ENCODE results near the gene UBE2Q1. TPM values are rescaled to one million over a fixed set of nuclear protein-coding genes. Genes with fewer than 3 reads are reported as not detected.
"Not testable (repeated sequence)": the region's sequence is repeated elsewhere in the genome, so short reads cannot be mapped to it uniquely, and the experiment has no call there.

The UBE2Q1 gene
- total RNA-seq, 1 experiment from 2014 or later = 70.9 TPM

DNA sequence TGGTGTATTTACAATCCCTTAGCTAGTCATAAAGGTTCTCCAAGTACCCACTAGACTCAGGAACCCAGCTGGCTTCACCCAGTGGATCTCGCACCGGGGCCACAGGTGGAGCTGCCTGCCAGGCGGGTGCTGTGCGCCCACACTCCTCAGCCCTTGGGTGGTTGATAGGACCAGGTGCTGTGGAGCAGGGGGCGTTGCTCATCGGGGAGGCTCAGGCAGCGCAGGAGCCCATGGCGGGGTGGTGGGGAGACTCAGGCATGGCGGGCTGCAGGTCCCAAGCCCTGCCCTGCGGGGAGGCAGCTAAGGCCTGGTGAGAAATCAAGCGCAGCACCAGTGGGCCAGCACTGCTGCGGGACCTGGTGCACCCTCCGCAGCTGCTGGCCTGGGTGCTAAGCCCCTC, 26.5 kb downstream of the UBE2Q1 start:
- DNase-seq (ENCODE audit: low read depth, low spot score); ATAC-seq; H3K4me1 ChIP-seq (ENCODE audit: control insufficient read depth in 1 of 2, insufficient read depth in 2 of 2, low read length in 2 of 2); RAD21 ChIA-PET (ENCODE audit: low non-redundant PET in 1 of 2, low total read pairs in 2 of 2, uncharacterized antibody in 2 of 2, unreplicated experiment in 2 of 2); H3K79me2 ChIP-seq (ENCODE audit: insufficient read depth, low read length); intact Hi-C loops (cut with micrococcal nuclease); H3K4me3 ChIP-seq (replicated peaks in 1 of 2; ENCODE audit: low read depth in 1 of 2, low read length in 2 of 2); H2AFZ ChIP-seq (ENCODE audit: low read depth, low read length, poor library complexity, severe bottlenecking); H3K27ac ChIP-seq (ENCODE audit: low read depth, low read length); H3K36me3 ChIP-seq (ENCODE audit: control insufficient read depth in 1 of 2, insufficient read depth in 2 of 2, low read length in 2 of 2); BruUV-seq (replicated peaks); H3K4me2 ChIP-seq (ENCODE audit: low read length); H3K9me3 ChIP-seq (ENCODE audit: control insufficient read depth in 1 of 2, insufficient read depth in 1 of 2, low read depth in 1 of 2, low read length in 2 of 2); H4K20me1 ChIP-seq (ENCODE audit: insufficient read depth); POLR2A ChIA-PET; H3K9me2 ChIP-seq (ENCODE audit: insufficient read depth); H3K27me3 ChIP-seq (ENCODE audit: insufficient read depth, low read length); H3K9ac ChIP-seq (ENCODE audit: low read length): not testable (repeated sequence)
- CTCF ChIA-PET = interaction anchor here (1.7 kb wide), 1 partner anchor 15 kb away, joined by 7 read pairs; no protein-coding TSS in a partner anchor

- Histone ChIP-seq H3K27ac (ENCODE audit: low read depth, low read length) (no peak overlapping the region), H3K79me2 (ENCODE audit: insufficient read depth, low read length) (no peaks in the 10 kb centered on the region), H3K36me3 (ENCODE audit: control insufficient read depth in 1 of 2, insufficient read depth in 2 of 2, low read length in 2 of 2) (no peaks in the 10 kb centered on the region), H3K4me1 (ENCODE audit: control insufficient read depth in 1 of 2, insufficient read depth in 2 of 2, low read length in 2 of 2) (no peaks in the 10 kb centered on the region), H3K4me2 (ENCODE audit: low read length) (no peak overlapping the region), H3K4me3 (replicated peaks in 1 of 2; ENCODE audit: low read depth in 1 of 2, low read length in 2 of 2) (no peak overlapping the region), H4K20me1 (ENCODE audit: insufficient read depth) (no peaks in the 10 kb centered on the region), H2AFZ (ENCODE audit: low read depth, low read length, poor library complexity, severe bottlenecking) (no peak overlapping the region), H3K9ac (ENCODE audit: low read length) (no peak overlapping the region), H3K27me3 (ENCODE audit: insufficient read depth, low read length) (no peaks in the 10 kb centered on the region), H3K9me3 (ENCODE audit: control insufficient read depth in 1 of 2, insufficient read depth in 1 of 2, low read depth in 1 of 2, low read length in 2 of 2) (no peaks in the 10 kb centered on the region), H3K9me2 (ENCODE audit: insufficient read depth) (no peaks in the 10 kb centered on the region)
- ChIA-PET CTCF (no interaction called here), RAD21 (ENCODE audit: low non-redundant PET in 1 of 2, low total read pairs in 2 of 2, uncharacterized antibody in 2 of 2, unreplicated experiment in 2 of 2) (no interaction called here), POLR2A (no interaction called here)
- intact Hi-C loops (cut with micrococcal nuclease) = no loop called here
- DNase-seq (ENCODE audit: low read depth, low spot score) (no peak), ATAC-seq (no peak)
- no TSS peak for BruUV-seq (replicated peaks)
- TF ChIP-seq YY1 (IDR thresholded peaks at IDR 0.05; ENCODE audit: extremely low read depth, insufficient replicate concordance, low read depth, low read length) = no peak
- TF ChIP-seq RAD21 (IDR thresholded peaks at IDR 0.05; ENCODE audit: low read depth) = no peak
- TF ChIP-seq ZBTB33 (IDR thresholded peaks at IDR 0.05; ENCODE audit: extremely low read depth, insufficient replicate concordance, low read length) = no peak
- no peak for TF ChIP-seq REST (IDR thresholded peaks at IDR 0.05; ENCODE audit: low read depth)
- TF ChIP-seq, protein P1, sequence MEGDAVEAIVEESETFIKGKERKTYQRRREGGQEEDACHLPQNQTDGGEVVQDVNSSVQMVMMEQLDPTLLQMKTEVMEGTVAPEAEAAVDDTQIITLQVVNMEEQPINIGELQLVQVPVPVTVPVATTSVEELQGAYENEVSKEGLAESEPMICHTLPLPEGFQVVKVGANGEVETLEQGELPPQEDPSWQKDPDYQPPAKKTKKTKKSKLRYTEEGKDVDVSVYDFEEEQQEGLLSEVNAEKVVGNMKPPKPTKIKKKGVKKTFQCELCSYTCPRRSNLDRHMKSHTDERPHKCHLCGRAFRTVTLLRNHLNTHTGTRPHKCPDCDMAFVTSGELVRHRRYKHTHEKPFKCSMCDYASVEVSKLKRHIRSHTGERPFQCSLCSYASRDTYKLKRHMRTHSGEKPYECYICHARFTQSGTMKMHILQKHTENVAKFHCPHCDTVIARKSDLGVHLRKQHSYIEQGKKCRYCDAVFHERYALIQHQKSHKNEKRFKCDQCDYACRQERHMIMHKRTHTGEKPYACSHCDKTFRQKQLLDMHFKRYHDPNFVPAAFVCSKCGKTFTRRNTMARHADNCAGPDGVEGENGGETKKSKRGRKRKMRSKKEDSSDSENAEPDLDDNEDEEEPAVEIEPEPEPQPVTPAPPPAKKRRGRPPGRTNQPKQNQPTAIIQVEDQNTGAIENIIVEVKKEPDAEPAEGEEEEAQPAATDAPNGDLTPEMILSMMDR (IDR thresholded peaks at IDR 0.05 in 2 of 3, conservative IDR thresholded peaks at IDR 0.05 in 1 of 3; ENCODE audit: borderline replicate concordance in 1 of 3, insufficient read depth in 1 of 3, low read depth in 2 of 3, low read length in 2 of 3) = no peak
- no peak for TF ChIP-seq TCF7L2 (IDR thresholded peaks at IDR 0.05; ENCODE audit: borderline replicate concordance, extremely low read depth, insufficient read depth, insufficient read length)
- TF ChIP-seq EZH2phosphoT487 (IDR thresholded peaks at IDR 0.05; ENCODE audit: borderline replicate concordance) = no peak
- TF ChIP-seq EGR1 (IDR thresholded peaks at IDR 0.05; ENCODE audit: low read depth) = no peak
- no peak for TF ChIP-seq CBX3 (IDR thresholded peaks at IDR 0.05; ENCODE audit: low read depth)
- TF ChIP-seq SIN3A (IDR thresholded peaks at IDR 0.05; ENCODE audit: low read depth) = no peak
- no peak for TF ChIP-seq ZNF274 (IDR thresholded peaks at IDR 0.05; ENCODE audit: low read depth, low read length)
- no peak for TF ChIP-seq POLR2A (IDR thresholded peaks at IDR 0.05; ENCODE audit: borderline replicate concordance, extremely low read depth, insufficient read depth, insufficient read length)
- no peak for TF ChIP-seq POLR2AphosphoS5 (IDR thresholded peaks at IDR 0.05; ENCODE audit: low read depth, low read length)
Observed at GRCh38 chr1:154529308-154529707, 29.2 kb downstream of the UBE2Q1 start.
